Activated CD4-positive, alpha-beta T cell treated with anti-CD3 and anti-CD28 coated beads, Interleukin-2, amount 50 U/mL, for 1 hour (primary cell): Measurements from ENCODE around the gene ZNF536.

ENCODE experiments used
- DNase-seq: peaks from one replicate; pipeline ENCODE4 v3.0.0-alpha.2; 2020

ZNF536 gene

DNA sequence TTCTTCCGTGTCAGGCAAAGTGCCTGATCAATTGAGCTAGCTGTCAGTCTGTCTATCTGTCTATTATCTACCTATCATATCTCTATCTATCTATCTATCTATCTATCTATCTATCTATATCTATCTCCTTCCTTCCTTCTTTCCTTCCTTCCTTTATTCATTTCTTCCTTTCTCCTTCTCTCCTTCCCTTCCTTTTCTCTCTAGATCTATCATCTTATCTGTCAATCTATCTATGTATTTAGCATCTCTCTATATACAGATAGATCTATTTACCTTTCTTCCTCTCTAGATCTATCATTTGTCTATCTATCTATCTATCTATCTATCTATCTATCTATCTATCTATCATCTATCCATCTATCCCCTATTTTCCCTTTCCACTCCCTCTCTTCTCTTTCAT, 5.9 kb upstream of the ZNF536 start:
- DNase-seq = no peak

DNA sequence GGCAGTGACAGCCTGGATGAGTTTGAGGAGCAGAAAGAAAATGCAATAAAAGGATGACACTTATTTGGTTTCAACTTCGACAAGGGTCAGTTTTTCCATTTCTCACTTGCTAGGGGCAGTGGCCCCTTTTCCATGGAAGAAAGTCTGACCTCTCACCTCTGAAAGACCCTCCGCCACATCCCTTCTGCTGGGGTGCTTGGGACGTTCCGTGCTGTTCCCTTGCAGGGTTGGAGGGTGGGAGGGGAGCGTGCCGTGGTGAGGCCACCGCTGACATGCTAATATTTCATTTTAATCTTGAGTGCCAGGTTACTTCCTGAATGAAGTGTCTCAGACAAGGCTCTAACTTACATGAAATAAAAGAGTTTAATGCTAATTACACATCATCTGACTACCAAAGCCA, 5.2 kb upstream of the ZNF536 start:
- DNase-seq = no peak

DNA sequence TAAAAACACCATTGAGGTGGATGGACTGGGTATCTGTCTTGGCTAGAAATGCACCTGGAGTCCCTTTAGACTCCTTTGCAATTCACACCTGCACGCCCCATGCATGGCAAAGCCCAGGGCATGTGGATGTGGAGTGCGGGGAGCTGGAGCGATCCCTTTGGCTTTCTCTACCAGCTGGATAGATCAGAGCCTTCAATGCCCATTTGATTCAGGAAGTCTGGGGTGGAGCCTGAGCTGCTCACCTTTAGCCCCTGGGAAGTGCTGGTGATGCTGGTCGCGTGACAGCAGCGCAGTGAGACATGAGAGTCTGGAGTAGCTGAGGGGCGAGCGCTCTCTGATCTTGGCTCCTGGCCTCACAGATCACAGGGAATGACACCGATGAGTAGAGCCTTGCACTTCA, 4.8 kb upstream of the ZNF536 start:
- DNase-seq = no peak

DNA sequence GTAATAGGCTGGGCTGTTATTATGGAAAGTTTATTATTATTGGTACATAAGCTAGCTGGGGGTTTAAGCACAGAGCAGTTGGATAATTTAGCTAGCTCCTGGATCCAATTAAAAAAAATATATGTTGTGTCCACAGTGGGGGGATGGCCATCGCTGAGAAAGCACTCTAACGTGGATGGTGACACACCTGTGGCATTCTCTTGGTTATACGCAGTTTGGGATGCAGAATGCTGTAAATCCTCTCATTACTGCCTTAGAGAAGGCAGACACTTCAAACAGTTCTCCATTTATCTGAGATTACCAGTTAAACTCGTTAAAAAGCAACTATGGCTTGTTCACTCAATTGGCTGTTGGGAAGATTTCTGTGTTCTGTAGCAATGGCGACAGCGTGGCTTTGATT, 2.4 kb upstream of the ZNF536 start:
- DNase-seq = no peak

DNA sequence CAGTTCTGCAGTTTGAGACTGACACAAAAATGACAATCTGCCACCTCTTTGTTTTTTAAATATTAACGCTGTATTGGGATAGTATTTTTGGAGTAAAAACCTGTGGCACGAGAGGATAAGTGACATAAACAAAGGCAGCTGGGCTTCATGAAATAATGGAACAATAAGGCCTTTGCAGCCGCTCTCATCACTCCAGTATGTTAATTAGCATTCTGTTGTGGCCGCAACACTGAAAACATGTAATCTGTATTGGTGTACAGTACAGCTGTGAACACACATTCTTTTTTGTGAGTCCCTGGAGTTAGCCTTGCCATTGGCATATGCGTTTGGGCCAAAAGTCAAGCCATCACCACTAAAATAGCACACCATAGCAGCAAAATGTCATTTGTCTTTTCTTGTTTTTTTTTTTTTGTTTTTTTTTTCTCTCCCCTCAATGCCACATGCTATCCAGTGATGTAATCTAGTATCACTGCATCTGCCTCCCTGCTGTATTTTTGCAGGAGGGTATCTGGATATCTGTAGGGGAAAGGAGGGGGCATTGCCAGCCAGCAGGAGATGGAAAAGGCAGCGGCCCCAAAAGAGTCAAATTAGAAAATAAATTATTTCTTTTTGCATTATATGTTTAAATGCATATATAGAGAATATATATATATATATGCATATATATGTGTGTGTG, 885 bp upstream of the ZNF536 start:
- no peak for DNase-seq

DNA sequence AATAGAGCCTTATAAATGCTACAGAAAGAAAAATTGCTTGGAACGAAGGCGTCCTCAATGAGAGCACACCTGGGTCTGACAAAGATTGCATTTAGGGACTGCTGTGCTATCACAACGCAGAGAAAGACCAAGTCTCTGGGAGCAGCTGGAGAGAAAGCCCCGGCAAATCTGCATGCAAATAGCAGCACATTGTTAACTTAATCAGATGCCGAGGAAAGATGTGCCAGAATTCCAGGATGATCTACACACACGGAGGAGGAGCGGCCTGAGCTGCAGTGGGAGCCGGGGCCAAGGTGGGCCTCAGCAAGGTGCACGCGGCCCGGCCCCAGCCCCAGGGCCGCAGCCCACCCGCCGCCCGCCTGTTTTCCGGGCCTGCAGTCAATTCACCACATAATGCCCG, 1.4 kb downstream of the ZNF536 start:
- DNase-seq = no peak

DNA sequence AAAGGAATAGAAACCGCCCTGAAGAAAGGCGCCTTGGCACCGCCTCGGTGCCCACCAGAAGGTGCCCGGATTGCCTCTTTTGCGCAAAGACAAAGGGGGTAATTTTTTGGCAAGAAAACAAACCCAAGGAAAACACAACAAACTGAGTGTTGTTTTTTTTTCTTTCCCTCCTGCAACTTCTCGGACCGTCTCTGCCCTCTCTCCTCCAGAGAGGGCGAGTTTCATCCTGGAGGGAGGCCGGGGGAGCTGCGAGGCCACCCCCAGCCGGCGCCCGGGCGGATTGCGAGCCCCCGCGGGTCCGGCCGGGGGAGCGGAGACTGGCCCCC, 2.3 kb downstream of the ZNF536 start:
- DNase-seq = no peak

DNA sequence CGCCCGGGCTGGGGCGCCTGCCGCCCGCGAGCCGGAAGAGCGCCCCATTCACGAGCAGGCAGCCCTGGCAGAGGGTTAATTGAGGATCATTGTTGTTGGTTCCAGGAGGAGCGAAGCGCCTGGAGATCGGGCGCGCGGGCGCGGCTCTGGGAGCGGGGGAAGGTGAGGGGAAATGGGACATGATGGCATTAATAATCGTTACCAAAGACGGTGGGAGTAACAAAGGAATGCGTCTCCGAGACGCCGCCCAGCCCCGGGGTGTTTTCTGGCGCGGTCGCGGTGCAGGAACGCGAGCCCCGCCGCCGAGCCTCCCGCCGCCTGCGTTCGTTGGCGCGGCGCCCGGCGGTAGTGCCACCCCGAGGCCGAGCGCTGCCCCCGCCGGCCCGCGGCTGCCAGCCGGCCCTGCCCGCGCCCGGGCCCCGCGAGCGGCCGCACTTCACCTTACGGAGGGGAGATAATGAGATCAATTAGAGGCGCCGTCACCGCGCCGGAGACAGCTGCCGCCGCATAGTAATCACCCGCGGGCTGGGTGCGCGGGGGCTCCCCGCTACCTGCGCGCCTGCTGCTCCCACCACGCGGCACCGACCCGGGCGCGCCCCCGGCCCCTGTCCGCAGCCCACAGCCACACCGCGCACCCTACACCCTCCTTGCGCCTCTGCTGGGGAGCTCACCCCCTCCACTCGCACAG, 2.8 kb downstream of the ZNF536 start:
- no peak for DNase-seq

DNA sequence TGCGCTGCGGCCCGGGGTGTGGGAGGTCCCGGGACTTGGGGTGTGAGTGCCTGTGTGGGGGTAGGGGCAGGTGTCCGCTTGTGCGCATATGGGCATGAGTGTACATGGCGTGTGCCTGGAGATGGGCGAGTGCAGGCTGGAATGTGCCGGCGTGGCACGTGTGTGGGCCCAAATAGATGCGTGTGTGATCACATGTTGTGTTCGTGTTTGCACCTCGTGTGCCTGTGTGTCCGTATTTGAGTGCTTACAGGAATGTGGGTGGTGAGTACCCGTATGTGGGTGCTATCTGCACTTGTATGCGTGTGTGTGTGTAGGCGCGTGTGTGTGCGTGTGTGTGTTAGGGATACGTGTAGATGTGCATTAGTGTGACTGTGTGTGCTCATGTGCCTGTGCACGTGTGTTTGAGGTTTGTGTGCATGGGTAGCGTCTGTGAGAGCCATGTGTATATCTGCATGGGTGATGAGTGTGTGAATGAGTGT, 3.4 kb downstream of the ZNF536 start:
- no peak for DNase-seq

DNA sequence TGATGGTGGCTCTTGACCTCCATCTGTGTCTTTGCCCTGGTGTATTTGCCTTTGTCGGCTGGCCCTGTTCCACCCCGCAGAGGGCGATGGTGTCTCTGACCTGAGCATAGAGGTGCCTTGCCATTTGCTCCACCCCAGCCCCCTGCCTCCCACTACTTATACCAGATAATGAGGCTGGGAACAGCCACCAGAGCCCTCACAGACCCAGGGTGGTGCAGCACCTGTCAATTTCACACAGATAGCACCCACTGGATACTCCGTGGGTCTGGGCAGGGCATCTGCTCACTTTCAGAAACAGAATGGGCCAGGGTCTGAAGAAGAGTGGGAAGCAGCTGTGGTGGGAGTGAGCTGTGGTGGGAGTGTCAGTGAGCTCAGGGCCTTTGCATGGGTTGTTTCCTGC, 4.1 kb downstream of the ZNF536 start:
- no peak for DNase-seq

DNA sequence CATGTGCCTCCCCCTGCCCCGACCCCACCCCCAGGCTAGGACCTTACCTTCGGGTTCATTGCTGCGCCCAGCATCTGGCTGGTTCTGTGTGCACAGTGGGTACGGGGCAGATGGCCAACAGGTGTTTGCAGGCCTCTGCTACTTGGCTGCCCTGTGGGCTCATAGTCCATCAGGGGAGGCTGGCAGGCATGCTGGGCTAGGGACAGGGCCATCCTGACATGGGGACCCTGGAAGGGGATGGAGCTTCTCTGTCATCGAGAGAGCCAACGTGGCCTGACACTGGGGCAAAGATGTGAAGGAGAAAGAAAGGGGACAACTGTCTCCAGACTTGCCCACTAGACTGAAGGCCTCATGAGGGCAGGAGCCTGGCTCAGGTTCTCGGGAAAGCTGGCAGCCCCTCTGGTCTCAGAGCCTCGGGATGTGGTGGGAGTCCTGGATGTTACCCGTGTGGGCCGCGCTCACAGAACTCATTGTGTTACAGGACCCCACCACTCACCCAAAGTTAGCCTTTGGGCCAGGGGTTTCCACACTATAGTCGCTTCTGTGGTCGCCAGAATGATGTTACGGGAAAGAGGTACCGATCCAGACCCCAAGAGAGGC, 4.7 kb downstream of the ZNF536 start:
- no peak for DNase-seq

DNA sequence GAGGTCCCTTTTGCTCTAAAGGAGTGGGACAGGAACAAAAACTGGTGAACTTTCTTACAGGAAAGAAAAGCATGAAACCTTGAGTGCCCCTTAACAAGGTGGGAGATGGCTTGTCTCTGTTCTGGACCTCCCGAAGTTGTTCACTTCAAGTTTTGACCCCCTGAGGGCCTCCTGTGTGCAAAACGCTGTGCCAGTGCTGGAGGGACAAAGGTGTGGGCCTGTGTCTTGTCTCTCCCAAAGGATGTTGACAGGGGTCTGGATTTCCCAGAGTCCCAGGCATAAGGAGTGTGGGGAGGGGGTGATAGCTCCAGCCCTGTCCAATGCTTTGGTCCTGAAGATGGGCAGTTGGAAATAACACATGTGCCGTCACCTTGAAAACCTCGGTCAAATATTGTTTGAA, 6.5 kb downstream of the ZNF536 start:
- no peak for DNase-seq

DNA sequence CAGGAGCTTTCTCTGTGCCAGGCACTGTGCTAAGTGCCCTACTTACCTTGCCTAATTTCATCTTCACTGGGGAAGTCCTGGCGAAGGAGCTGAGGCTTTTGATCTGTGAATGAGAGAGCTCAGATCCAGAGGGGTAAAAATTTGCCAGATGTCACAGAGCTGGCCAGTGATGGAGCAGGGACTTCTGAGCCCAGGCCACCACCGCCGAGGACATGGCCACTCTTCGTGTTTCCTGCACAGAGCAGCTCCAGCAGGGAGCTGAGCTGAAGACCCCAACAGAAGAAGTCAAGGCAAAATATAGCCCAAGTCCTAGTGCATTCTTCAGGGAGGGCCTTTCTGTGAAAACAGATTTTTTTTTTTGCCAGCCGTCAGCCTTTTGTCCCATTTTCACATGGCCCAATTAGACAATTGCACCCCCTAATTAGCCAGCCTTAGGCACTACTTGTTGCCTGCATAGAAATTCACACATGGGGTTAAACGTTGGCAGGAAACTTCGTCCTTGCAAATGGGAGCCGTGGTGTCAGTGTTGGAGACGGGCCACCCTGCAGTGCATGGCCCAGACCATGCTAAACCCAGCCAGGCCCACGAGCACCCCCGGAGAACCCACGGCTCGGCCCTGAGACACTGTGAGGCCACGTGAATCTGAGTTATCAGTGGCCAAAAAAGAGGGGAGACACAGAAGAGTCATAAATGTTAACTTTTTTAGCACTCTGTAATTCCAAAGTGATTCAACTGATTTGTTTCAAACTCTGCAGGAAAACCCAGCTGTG, 7.8 kb downstream of the ZNF536 start:
- no peak for DNase-seq

DNA sequence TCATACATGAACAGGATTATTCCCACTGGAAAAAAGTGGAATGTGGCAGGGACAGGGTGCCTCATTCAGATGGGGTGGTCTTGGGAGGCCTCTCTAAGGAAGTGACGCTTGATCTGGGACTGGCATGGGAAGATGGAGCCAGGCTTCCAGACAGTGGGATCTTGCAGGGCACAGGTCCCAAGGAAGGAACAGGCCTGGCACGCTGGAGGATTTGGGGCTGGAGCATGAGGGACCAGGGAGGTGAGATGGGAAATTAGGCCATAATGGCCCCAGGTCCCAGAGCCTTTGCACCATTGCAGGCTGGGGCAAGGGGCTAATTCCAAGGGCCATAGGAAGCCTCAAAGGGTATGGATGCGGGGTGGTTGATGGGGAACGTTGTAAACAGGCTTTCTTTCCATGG, 9.2 kb downstream of the ZNF536 start:
- no peak for DNase-seq

DNA sequence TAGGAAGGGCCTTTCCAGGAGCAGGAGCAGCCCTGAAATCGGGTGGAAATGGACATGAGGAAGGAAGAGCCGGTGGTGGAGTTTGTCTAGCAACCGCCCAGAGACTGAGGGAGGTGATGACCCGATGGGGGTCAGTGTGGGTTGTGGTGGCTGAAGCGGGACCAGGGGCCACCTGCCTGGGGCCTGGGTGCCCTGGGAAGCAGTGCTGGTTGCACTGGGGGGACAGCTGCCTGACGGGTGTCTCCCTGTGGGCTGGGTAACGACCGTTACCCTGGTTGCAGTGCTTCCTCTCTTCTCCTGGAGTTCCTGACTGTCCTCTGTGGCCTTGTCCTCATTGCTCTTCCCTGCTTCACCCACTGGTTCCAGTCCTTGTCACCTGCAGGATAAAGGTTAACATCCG, 13.0 kb downstream of the ZNF536 start:
- no peak for DNase-seq

DNA sequence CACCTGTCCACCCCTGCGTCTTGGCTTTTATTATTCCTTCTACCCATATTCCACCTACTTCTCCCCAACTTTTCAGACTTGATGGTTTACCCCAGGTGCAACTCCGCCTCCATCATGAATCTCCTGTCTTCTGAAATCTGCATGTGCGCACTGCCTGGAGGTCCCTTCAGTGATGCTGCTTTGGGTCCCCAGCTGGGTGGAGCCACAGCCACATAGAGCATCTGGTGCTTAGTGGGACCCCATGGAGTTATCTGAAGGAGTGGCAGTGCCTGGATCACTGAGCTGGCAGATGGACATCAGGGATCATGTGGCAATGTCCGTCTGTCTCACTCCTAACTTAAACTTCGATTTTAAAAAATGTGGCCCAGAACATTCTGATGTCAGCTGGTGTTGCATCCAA, 13.5 kb downstream of the ZNF536 start:
- DNase-seq = no peak

DNA sequence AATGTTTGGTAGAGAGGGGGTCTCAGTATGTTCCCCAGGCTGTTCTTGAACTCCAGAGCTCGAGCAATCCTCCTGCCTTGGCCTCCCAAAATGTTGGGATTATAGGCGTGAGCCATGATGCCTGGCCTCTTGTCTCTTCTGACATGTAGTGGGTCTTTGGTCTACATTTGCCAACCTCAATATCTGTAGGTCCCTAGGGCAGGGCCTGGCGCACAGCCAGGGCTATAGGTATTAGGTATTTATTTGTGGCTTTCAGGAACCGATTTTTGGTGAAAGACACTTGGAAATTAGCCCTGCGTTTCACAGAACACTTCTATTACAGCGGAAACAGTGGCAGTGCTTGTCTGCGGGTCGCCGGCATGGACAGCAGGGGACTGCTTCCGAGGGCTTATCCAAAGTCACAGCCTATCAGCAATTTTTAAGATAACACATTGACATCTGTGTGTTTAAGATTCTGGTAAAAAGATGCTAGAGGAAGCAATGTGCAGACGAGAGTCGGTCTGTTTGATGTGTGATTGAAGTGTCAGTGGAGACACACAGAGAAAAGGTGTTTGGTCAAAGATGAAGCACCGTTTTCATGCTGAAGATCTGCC, 14.5 kb downstream of the ZNF536 start:
- no peak for DNase-seq

DNA sequence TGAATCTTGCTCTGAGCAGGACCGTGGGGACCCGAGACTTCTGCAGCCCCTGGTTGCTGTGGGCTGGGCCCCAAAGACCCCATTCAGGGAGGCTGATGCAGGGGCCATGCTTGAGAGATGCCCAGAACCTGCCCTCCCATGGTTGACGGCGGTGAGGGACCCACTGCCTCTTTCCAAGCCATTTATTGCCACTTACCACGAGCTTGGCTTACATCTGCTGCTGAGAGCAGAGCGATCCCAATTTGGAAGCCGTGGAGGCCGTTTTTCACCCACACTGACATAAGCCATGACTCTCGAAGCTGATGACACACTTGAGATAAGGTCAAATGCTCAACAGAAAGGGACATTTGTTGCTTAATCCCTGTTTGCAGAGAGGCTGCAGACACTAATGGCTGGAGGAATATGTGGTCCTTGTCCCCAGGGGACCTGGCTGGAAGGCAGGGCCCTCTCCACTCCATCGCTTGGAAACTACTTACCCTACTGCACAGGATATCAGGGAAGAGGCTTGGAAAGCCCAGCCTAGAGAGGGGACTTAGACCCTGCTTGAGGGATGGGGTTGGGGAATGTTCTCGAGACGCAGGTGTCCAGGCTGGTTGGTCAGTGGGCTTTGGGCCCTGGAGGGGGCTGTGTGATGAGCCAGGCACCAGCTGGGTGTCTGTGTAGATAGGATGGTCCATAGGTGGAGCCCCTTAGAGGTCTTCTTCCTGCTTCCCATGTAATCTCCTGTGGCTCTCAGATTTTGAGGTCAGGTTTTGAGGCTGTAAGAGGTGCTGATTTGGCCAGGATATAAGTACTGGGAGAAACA, 15.3 kb downstream of the ZNF536 start:
- DNase-seq = no peak

DNA sequence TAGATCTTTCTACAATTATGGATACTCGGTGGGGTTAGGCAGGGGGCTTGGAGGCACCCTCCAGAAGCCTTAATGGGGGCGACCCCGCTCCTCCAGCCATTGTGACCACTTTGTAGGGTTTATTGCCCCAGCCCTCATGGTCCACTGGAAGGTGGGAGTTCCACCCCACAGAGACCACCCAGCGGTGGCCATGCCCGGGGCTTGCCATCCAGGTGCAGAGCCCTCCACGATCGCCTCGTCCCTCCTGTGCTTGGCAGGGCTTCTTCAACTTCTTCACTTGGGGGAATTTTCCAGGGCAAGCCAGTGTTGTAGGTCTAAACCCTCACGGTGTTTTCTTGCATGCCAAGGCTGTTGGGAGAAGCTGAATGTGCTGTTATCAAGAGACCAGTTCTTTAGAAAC, 16.1 kb downstream of the ZNF536 start:
- DNase-seq = no peak

DNA sequence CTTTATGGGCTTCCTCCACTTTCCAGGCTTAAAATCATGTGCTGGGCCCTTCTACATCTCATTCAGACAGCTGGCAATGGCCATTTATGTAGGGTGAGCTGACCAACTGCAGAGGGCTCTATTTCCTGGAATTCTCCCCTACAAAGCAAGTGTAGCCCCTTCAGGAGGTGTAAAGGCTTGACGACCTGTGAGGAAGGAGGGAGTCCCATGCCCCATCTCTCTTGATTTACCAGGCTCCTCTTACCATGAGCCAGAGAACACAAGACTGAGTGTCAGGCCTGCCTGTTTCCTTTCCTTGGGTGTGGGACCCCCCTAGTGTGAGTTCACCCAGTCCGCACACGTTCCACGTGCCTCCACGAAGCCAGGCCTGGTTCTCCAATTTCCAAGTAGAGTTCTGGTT, 16.6 kb downstream of the ZNF536 start:
- no peak for DNase-seq

DNA sequence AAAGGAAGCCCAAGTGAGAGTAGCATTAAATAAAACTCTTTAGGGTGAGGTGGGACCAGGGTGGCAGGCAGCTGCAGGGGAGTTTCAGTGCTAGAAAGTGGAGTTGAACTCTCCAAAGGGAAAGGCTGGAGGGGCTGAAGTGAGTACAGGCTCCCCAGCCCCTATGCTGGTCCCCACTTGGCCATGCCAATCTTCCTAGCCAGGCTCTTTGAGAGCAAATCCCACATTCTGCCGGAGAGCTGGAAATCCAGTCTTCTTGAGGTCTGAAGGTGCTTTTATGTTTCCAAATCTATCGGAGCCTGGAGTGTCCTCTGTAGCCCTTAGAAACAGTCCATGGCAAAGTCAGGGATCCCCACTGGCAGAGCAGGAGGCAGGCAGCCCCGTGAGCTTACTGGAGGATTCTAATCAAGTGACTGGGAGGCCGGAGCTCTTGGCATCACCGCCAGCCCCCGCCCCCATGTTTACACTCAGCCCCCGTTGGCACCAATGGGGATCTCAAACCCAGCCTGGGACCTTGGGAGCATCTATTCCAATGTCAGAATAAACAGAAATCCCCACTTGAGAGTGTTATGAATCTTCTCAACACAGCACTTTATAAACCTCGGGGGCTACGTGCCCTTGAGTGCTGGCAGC, 18.3 kb downstream of the ZNF536 start:
- DNase-seq = no peak

DNA sequence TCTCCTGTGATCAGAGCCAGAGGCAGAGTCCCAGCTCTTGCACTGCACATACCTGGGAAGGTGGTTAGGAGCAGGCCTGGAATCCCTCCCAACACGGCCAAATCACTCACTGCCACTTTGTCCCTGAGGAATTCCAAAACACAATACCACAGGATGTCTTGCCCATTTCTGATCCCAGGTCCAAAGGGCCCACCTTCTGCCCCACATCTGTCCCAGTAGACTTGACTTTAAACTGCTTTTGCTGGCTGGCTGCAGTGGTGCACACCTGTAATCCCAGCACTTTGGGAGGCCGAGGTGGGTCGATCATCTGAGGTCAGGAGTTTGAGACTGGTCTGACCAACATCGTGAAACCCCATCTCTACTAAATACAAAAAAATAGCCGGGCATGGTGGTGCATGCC, 18.9 kb downstream of the ZNF536 start:
- no peak for DNase-seq
